Caco-2 (cell line): ENCODE data around the gene WDR83. TPM values are rescaled to one million over a fixed set of nuclear protein-coding genes. Genes with fewer than 3 reads are reported as not detected.

Experiments
- BruUV-seq: library from RNA; stranded (reverse); fragments of 400-500 nt; replicated peaks from 2 replicates; lab custom pipeline; 2021; lab: Mats Ljungman, UMichigan
- CTCF ChIA-PET: fragments of 300-600 bp; sonication (Branson Sonifier 250); formaldehyde crosslinking; loops from one replicate; lab custom pipeline; 2022; ENCODE audit warnings: antibody characterized with exemption; lab: Charles Lee
- POLR2A ChIA-PET: fragments of 300-600 bp; sonication (Branson Sonifier 250); formaldehyde crosslinking; loops from one replicate; lab custom pipeline; 2022; ENCODE audit warnings: antibody characterized with exemption; lab: Charles Lee
- DNase-seq, 2 experiments: peaks; one replicate each; pipeline versions ENCODE4 v3.0.0 to v3.0.0-alpha.2; 2020 to 2022
- H3K27me3 ChIP-seq: replicated peaks from 2 replicates; pipeline ENCODE4 v1.6.0; 2011; ENCODE audit warnings: low read length; ENCODE audit not compliant: control insufficient read depth, insufficient read depth
- H3K36me3 ChIP-seq: 2 replicates; pipeline ENCODE4 v1.5.1; 2011; ENCODE audit warnings: low read length; ENCODE audit not compliant: control insufficient read depth, insufficient read depth
- H3K4me1 ChIP-seq: fragments of 250-450 bp; sonication (Bioruptor Pico); 2 replicates; pipeline ENCODE4 v1.5.1; 2020; ENCODE audit warnings: mild to moderate bottlenecking
- H3K4me3 ChIP-seq: 2 replicates; pipeline ENCODE4 v1.5.1; 2011; ENCODE audit warnings: low read depth, mild to moderate bottlenecking, control low read depth, low read length
- H3K9me3 ChIP-seq: fragments of 250-450 bp; sonication (Bioruptor Pico); 2 replicates; pipeline ENCODE4 v1.5.1; 2020; ENCODE audit warnings: mild to moderate bottlenecking, moderate library complexity
- H3K27ac Mint-ChIP-seq: one replicate; pipeline ENCODE4 v1.8.0; 2022; ENCODE audit warnings: mixed read lengths; ENCODE audit not compliant: unreplicated experiment
- H3K27me3 Mint-ChIP-seq: one replicate; pipeline ENCODE4 v1.8.0; 2022; ENCODE audit warnings: mixed read lengths; ENCODE audit not compliant: insufficient read depth, unreplicated experiment
- H3K36me3 Mint-ChIP-seq: one replicate; pipeline ENCODE4 v1.8.0; 2022; ENCODE audit warnings: mild to moderate bottlenecking, mixed read lengths; ENCODE audit not compliant: insufficient read depth, unreplicated experiment
- H3K4me1 Mint-ChIP-seq: one replicate; pipeline ENCODE4 v1.8.0; 2022; ENCODE audit warnings: low read depth, mixed read lengths; ENCODE audit not compliant: unreplicated experiment
- H3K4me3 Mint-ChIP-seq: one replicate; pipeline ENCODE4 v1.8.0; 2022; ENCODE audit warnings: mild to moderate bottlenecking, moderate library complexity, mixed read lengths; ENCODE audit not compliant: unreplicated experiment
- H3K9me3 Mint-ChIP-seq: one replicate; pipeline ENCODE4 v1.8.0; 2022; ENCODE audit warnings: mixed read lengths; ENCODE audit not compliant: unreplicated experiment
- intact Hi-C: fragments of 100-400 bp; cut with micrococcal nuclease; formaldehyde crosslinking; loops from one replicate; pipeline ENCODE4 v1.10.0; 2022; ENCODE audit not compliant: unreplicated experiment
- total RNA-seq: library from RNA; stranded (reverse); gene quantifications from 2 replicates; pipeline ENCODE4 v1.2.3, GENCODE V29; 2022
- TF ChIP-seq, protein P1 (sequence below), 2 experiments: fragments of 200-600 bp in 1 of 2; IDR thresholded peaks; 1 replicate in 1 of 2; 2 replicates in 1 of 2; pipeline versions ENCODE4 v1.5.1 to v1.8.0; 2011 to 2022; ENCODE audit warnings: antibody characterized with exemption in 1 of 2, control low read depth in 1 of 2, inconsistent platforms in 1 of 2, low read depth in 1 of 2, low read length in 1 of 2, mild to moderate bottlenecking in 1 of 2, moderate library complexity in 1 of 2; ENCODE audit not compliant: insufficient read depth in 1 of 2, severe bottlenecking in 1 of 2, unreplicated experiment in 1 of 2

Gene WDR83
- total RNA-seq, 1 experiment from 2014 or later: 17.5 TPM

DNA sequence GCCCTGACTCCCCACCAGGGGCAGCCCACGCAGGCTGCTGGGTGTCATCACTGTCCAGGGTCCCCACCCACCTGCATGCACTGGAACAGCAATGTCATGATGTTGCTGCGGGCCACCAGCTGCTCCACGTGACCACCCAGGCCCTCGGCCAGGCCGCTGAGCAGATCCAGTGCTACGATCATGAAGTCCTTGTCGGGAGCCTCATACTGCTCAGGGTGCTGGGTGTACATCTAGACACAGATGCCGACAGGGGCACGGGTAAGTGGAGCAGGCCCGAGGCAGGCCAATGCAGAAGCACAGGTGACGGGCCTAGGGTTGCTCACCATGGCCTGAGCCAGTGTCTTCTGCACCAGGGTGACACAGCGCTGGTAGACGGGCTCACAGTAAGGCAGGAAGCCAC is 38.6 kb downstream of the WDR83 start:
- BruUV-seq: no TSS peak
- intact Hi-C loops: no loop called here
- no peak overlapping the region for H3K4me3 ChIP-seq
- H3K36me3 ChIP-seq: peaks cover 3% of the 10 kb centered on the region; the same call in 1 of the 2 replicates
- DNase-seq: no peak
- H3K4me1 ChIP-seq: no peaks in the 10 kb centered on the region
- Mint-ChIP-seq H3K4me1 (no peaks in the 10 kb centered on the region), H3K27ac (no peak overlapping the region), H3K27me3 (no peaks in the 10 kb centered on the region), H3K36me3 (peaks cover 95% of the 10 kb centered on the region), H3K4me3 (no peak overlapping the region), H3K9me3 (no peaks in the 10 kb centered on the region)
- ChIA-PET CTCF (interaction anchor here (0.6 kb wide), 1 partner anchor 18 kb away, joined by 3 read pairs; no protein-coding TSS in a partner anchor), POLR2A (no interaction called here)
- no peaks in the 10 kb centered on the region for H3K27me3 ChIP-seq
- no peaks in the 10 kb centered on the region for H3K9me3 ChIP-seq
- TF ChIP-seq, protein P1, sequence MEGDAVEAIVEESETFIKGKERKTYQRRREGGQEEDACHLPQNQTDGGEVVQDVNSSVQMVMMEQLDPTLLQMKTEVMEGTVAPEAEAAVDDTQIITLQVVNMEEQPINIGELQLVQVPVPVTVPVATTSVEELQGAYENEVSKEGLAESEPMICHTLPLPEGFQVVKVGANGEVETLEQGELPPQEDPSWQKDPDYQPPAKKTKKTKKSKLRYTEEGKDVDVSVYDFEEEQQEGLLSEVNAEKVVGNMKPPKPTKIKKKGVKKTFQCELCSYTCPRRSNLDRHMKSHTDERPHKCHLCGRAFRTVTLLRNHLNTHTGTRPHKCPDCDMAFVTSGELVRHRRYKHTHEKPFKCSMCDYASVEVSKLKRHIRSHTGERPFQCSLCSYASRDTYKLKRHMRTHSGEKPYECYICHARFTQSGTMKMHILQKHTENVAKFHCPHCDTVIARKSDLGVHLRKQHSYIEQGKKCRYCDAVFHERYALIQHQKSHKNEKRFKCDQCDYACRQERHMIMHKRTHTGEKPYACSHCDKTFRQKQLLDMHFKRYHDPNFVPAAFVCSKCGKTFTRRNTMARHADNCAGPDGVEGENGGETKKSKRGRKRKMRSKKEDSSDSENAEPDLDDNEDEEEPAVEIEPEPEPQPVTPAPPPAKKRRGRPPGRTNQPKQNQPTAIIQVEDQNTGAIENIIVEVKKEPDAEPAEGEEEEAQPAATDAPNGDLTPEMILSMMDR (IDR thresholded peaks at IDR 0.05; ENCODE audit: insufficient read depth in 1 of 2, low read depth in 1 of 2, low read length in 1 of 2, severe bottlenecking in 1 of 2, unreplicated experiment in 1 of 2): no peak

DNA sequence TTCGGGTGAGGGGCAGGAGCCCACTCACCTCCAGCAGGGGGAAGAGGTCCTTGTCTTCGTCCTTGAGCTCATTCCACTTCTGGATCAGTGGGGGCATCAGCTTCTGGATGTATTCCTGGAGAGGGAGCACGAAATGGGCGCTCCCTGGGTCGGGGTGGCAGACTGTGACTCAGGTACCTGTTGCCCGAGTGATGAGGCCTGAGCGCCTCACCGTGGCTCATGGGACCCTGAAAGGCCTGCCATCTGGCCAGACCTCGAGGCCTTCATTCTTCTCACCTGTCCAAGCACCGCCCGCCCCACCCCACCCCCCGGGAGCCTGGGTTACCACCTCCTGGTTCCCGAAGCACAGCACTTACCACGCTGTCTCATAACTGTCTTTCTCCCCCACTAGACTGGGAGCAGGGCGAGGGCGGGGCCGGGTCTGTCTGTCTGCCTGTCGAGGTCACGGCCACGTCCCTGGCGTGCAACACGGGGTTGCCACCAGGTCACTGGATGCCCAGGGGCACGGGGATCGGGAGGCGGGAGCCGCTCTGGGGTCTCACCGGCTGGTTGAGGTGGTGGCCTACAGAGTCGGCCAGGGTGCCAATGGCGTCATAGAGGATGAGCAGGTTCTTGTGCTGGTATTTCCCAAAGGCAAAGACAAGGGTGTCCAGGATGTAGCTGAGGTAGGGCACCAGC is 39.2 kb downstream of the WDR83 start:
- H3K36me3 Mint-ChIP-seq: peaks cover 98% of the 10 kb centered on the region
- Histone ChIP-seq H3K4me1 (no peaks in the 10 kb centered on the region), H3K9me3 (no peaks in the 10 kb centered on the region), H3K36me3 (peaks cover 7% of the 10 kb centered on the region; the same call in 1 of the 2 replicates), H3K4me3 (no peak overlapping the region), H3K27me3 (no peaks in the 10 kb centered on the region)
- POLR2A ChIA-PET: no interaction called here
- TF ChIP-seq, protein P1 (IDR thresholded peaks at IDR 0.05; ENCODE audit: insufficient read depth in 1 of 2, low read depth in 1 of 2, low read length in 1 of 2, severe bottlenecking in 1 of 2, unreplicated experiment in 1 of 2): no peak
- H3K4me3 Mint-ChIP-seq: no peak overlapping the region
- no peak for DNase-seq
- no peaks in the 10 kb centered on the region for H3K27me3 Mint-ChIP-seq
- CTCF ChIA-PET: no interaction called here
- no peak overlapping the region for H3K27ac Mint-ChIP-seq
- no peaks in the 10 kb centered on the region for H3K4me1 Mint-ChIP-seq
- BruUV-seq: no TSS peak
- no peaks in the 10 kb centered on the region for H3K9me3 Mint-ChIP-seq
- intact Hi-C loops: no loop called here

DNA sequence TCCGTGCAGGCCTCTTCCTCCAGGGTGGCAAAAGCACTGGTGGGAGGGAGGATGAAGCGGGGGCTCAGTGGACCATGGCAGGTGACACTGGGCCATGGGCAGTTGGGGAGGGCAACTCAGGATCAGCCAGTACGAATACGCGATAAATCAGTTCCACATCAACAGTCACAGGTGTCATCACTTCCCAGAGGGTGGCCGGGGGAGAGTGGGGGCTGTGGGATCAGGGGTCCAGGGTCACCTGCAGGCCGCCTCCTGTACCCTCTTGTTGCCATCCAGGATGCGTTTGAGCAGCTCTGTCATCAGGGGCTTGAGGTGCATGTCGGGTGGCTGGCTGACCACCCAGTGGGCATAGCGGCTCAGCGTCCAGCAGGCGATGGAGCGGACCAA is 39.7 kb downstream of the WDR83 start:
- H3K36me3 Mint-ChIP-seq: peaks cover 98% of the 10 kb centered on the region

More for the DNA sequence above, 39.7 kb downstream of the WDR83 start:
- CTCF ChIA-PET: no interaction called here
- H3K27me3 Mint-ChIP-seq: no peaks in the 10 kb centered on the region
- POLR2A ChIA-PET: interaction anchor here (0.7 kb wide), 1 partner anchor 15 kb away, joined by 3 read pairs; no protein-coding TSS in a partner anchor
- H3K9me3 Mint-ChIP-seq: no peaks in the 10 kb centered on the region
- H3K36me3 ChIP-seq: peaks cover 7% of the 10 kb centered on the region; the same call in 1 of the 2 replicates
- intact Hi-C loops: no loop called here
- DNase-seq: no peak
- H3K4me3 Mint-ChIP-seq: no peak overlapping the region
- H3K4me1 ChIP-seq: no peaks in the 10 kb centered on the region
- TF ChIP-seq, protein P1 (IDR thresholded peaks at IDR 0.05; ENCODE audit: insufficient read depth in 1 of 2, low read depth in 1 of 2, low read length in 1 of 2, severe bottlenecking in 1 of 2, unreplicated experiment in 1 of 2): no peak
- no peaks in the 10 kb centered on the region for H3K27me3 ChIP-seq
- no TSS peak for BruUV-seq
- no peaks in the 10 kb centered on the region for H3K9me3 ChIP-seq
- H3K4me3 ChIP-seq: no peak overlapping the region
- H3K4me1 Mint-ChIP-seq: no peaks in the 10 kb centered on the region
- no peak overlapping the region for H3K27ac Mint-ChIP-seq
